C4-2B (cell line): ENCODE measurements around the gene STEAP3.

ENCODE experiments used
- H3K27ac ChIP-seq: fragments of 450-650 bp; 2 replicates; pipeline ENCODE4 v1.5.1; 2017
- CTCF ChIP-seq: fragments of 450-650 bp; conservative IDR thresholded peaks from 2 replicates; pipeline ENCODE4 v1.5.1; 2017; ENCODE audit warnings: mild to moderate bottlenecking
- ZFX ChIP-seq: fragments of 450-650 bp; IDR thresholded peaks from 2 replicates; pipeline ENCODE4 v1.6.1; 2017

Gene STEAP3

GRCh38 chr2:119228136-119228535 lies 4.5 kb downstream of the STEAP3 start:
- TF ChIP-seq ZFX (no peak), CTCF (no peak)
- H3K27ac ChIP-seq = no peak overlapping the region

GRCh38 chr2:119228964-119229363 lies 5.3 kb downstream of the STEAP3 start:
- peak overlapping the region; percentile 11 for H3K27ac ChIP-seq
- TF ChIP-seq CTCF = no peak
- no peak for TF ChIP-seq ZFX

- H3K27ac ChIP-seq = peak overlapping the region; percentile 11
Measured at GRCh38 chr2:119229716-119230115, 6.1 kb downstream of the STEAP3 start.

GRCh38 chr2:119230219-119231185 lies 6.9 kb downstream of the STEAP3 start:
- no peak overlapping the region for H3K27ac ChIP-seq

More at GRCh38 chr2:119229716-119230115, 6.1 kb downstream of the STEAP3 start:
- no peak for TF ChIP-seq ZFX
- TF ChIP-seq CTCF = no peak

GRCh38 chr2:119231975-119232665 lies 8.5 kb downstream of the STEAP3 start:
- no peak overlapping the region for H3K27ac ChIP-seq

More at GRCh38 chr2:119230219-119231185, 6.9 kb downstream of the STEAP3 start:
- TF ChIP-seq CTCF (no peak), ZFX (no peak)

GRCh38 chr2:119232666-119232993 lies 9.0 kb downstream of the STEAP3 start:
- no peak for TF ChIP-seq ZFX
- no peak for TF ChIP-seq CTCF
- H3K27ac ChIP-seq = no peak overlapping the region

More at GRCh38 chr2:119231975-119232665, 8.5 kb downstream of the STEAP3 start:
- TF ChIP-seq ZFX (no peak), CTCF (no peak)
